ENCODE data around the gene LRRC74B. TPM values are rescaled to one million over a fixed set of nuclear protein-coding genes. Genes with fewer than 3 reads are reported as not detected.
"Not testable (repeated sequence)": the region's sequence is repeated elsewhere in the genome, so short reads cannot be mapped to it uniquely, and the experiment has no call there.

The LRRC74B gene
- total and polyA plus RNA-seq, 2 experiments from 2014 or later = 0.20 to 0.52 TPM

DNA sequence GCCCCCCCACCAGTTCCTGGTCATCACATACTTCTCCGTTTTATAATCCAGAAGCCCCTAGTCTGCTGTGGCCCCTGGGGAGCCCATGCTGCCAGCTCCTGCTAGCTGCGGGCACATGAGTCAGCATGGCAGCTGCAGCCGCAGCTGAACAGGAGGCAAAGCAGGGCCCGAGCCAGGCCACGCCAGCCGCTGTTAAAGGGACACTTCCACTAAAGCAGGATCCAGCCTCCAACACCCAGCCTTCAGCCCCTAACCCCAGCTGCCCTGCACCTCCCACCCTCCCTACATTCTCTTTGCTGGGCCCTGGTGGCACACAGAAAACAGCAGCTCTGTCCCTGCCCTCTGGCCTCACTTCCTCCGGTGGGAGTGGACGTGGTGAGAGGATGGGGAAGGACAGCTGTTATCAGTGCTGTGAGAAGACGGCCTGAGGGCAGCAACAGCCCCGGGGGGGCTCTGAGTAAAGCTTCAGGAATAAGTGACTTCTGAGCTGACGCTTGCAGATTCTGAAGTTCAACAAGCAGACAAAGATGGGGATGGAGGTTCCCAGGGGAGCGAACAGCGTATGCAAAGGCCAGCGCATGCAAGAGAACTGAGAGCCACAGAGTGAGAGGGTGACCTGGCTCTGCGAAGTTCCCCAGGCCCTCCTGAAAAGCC is 688 bp upstream of the LRRC74B start:
- DNase-seq (ENCODE audit: low spot score) = no peak
- Histone ChIP-seq H3K4me1 (ENCODE audit: insufficient read depth) (peaks cover 11% of the 10 kb centered on the region), H3K9me3 (ENCODE audit: low read depth) (no peaks in the 10 kb centered on the region), H3K79me2 (no peaks in the 10 kb centered on the region), H3K4me3 (no peak overlapping the region), H4K20me1 (ENCODE audit: insufficient read depth, poor library complexity, severe bottlenecking) (no peaks in the 10 kb centered on the region), H3K36me3 (replicated peaks; ENCODE audit: insufficient read depth, low read depth) (no peaks in the 10 kb centered on the region), H3K9me2 (replicated peaks; ENCODE audit: insufficient read depth) (no peaks in the 10 kb centered on the region), H3K4me2 (peak overlapping the region; percentile 95), H3K27me3 (no peaks in the 10 kb centered on the region), H3K27ac (peak overlapping the region; percentile 65), H2AFZ (peak overlapping the region; percentile 18)
- WGBS (ENCODE audit: low lambda C conversion rate, missing lambda C conversion rate) = 31% methylated on average over 11 of the region's 15 CpGs
- no peak for TF ChIP-seq EZH2phosphoT487 (IDR thresholded peaks at IDR 0.05; ENCODE audit: low read depth, severe bottlenecking, unreplicated experiment)
- TF ChIP-seq EZH2 (IDR thresholded peaks at IDR 0.05; ENCODE audit: borderline replicate concordance) = no peak
- TF ChIP-seq, protein P1, sequence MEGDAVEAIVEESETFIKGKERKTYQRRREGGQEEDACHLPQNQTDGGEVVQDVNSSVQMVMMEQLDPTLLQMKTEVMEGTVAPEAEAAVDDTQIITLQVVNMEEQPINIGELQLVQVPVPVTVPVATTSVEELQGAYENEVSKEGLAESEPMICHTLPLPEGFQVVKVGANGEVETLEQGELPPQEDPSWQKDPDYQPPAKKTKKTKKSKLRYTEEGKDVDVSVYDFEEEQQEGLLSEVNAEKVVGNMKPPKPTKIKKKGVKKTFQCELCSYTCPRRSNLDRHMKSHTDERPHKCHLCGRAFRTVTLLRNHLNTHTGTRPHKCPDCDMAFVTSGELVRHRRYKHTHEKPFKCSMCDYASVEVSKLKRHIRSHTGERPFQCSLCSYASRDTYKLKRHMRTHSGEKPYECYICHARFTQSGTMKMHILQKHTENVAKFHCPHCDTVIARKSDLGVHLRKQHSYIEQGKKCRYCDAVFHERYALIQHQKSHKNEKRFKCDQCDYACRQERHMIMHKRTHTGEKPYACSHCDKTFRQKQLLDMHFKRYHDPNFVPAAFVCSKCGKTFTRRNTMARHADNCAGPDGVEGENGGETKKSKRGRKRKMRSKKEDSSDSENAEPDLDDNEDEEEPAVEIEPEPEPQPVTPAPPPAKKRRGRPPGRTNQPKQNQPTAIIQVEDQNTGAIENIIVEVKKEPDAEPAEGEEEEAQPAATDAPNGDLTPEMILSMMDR (IDR thresholded peaks at IDR 0.05; ENCODE audit: poor library complexity) = no peak

DNA sequence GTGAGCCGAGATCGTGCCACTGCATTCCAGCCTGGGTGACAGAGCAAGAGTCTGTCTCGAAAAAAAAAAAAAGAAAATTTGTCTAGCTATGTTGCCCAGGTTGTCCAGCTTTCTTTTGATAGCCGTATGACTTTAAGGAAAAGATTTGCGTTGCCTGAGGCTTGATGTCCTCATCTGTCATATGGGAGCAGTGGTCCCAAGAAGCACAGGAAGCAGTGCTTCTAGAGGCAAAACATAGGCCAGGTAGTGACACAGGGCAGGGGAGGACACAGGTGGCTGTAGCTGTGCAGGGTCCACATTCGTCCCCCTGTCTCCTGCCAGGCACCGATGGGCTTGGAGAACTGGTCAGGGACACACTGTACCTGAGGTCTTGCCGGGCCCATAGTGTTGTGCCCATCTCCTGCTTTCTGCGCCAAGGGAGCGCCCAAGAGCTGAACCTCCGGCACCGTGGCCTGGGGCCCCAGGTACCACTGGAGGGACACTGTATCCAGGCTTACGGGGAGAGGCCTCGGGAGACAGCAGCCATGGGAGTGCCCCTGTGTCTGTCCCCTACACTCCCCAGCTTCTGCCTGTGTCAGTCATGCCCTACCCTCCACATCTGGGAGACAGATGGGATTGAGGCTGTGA is 1.4 kb downstream of the LRRC74B start:
- Histone ChIP-seq H3K9me3 (ENCODE audit: low read depth) (no peaks in the 10 kb centered on the region), H3K4me1 (ENCODE audit: insufficient read depth) (peaks cover 11% of the 10 kb centered on the region), H3K79me2 (no peaks in the 10 kb centered on the region), H3K4me2 (no peak overlapping the region), H4K20me1 (ENCODE audit: insufficient read depth, poor library complexity, severe bottlenecking) (no peaks in the 10 kb centered on the region), H3K9me2 (replicated peaks; ENCODE audit: insufficient read depth) (no peaks in the 10 kb centered on the region), H3K36me3 (replicated peaks; ENCODE audit: insufficient read depth, low read depth) (no peaks in the 10 kb centered on the region), H3K27ac (no peak overlapping the region), H2AFZ (no peak overlapping the region), H3K4me3 (no peak overlapping the region), H3K27me3 (no peaks in the 10 kb centered on the region)
- DNase-seq (ENCODE audit: low spot score) = no peak
- 95% methylated on average over 14 of the region's 14 CpGs for WGBS (ENCODE audit: low lambda C conversion rate, missing lambda C conversion rate)
- TF ChIP-seq EZH2phosphoT487 (IDR thresholded peaks at IDR 0.05; ENCODE audit: low read depth, severe bottlenecking, unreplicated experiment) = no peak
- TF ChIP-seq, protein P1 (IDR thresholded peaks at IDR 0.05; ENCODE audit: poor library complexity) = no peak
- TF ChIP-seq EZH2 (IDR thresholded peaks at IDR 0.05; ENCODE audit: borderline replicate concordance) = no peak

GRCh38 chr22:21047730-21048129 is 2.0 kb downstream of the LRRC74B start:
- TF ChIP-seq EZH2phosphoT487 (IDR thresholded peaks at IDR 0.05; ENCODE audit: low read depth, severe bottlenecking, unreplicated experiment) (no peak), EZH2 (IDR thresholded peaks at IDR 0.05; ENCODE audit: borderline replicate concordance) (no peak)
- TF ChIP-seq, protein P1 (IDR thresholded peaks at IDR 0.05; ENCODE audit: poor library complexity) = no peak
- Histone ChIP-seq H3K79me2 (no peaks in the 10 kb centered on the region), H3K9me3 (ENCODE audit: low read depth) (no peaks in the 10 kb centered on the region), H3K4me3 (no peak overlapping the region), H3K4me1 (ENCODE audit: insufficient read depth) (peaks cover 11% of the 10 kb centered on the region), H4K20me1 (ENCODE audit: insufficient read depth, poor library complexity, severe bottlenecking) (no peaks in the 10 kb centered on the region), H3K4me2 (no peak overlapping the region), H2AFZ (no peak overlapping the region), H3K27me3 (no peaks in the 10 kb centered on the region), H3K36me3 (replicated peaks; ENCODE audit: insufficient read depth, low read depth) (no peaks in the 10 kb centered on the region), H3K9me2 (replicated peaks; ENCODE audit: insufficient read depth) (no peaks in the 10 kb centered on the region), H3K27ac (no peak overlapping the region)
- WGBS (ENCODE audit: low lambda C conversion rate, missing lambda C conversion rate) = 88% methylated on average over 7 of the region's 7 CpGs
- no peak for DNase-seq (ENCODE audit: low spot score)

DNA sequence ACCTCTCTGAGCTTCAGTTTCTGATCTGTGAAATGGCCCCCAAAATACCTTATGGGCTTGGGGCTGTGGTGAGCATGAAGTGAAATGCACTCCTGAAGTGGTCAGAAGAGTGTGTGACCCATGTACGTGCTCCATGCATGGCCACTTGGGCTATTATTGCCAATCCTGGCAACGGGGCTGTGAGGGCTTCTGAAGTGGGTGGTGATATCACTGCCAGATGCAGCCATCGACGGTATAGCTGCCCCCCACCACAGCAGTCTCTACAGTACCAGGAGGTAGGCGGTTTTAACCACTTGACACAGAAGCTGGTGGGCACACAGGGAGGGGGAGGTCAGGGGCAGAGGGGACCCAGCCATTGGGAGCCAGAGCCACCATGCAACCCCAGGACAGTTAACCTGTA is 2.7 kb downstream of the LRRC74B start:
- H3K4me2 ChIP-seq; H3K27me3 ChIP-seq; H3K4me3 ChIP-seq; H3K27ac ChIP-seq; H3K9me2 ChIP-seq (replicated peaks; ENCODE audit: insufficient read depth); DNase-seq (ENCODE audit: low spot score); H3K9me3 ChIP-seq (ENCODE audit: low read depth); H4K20me1 ChIP-seq (ENCODE audit: insufficient read depth, poor library complexity, severe bottlenecking); H3K79me2 ChIP-seq; H3K36me3 ChIP-seq (replicated peaks; ENCODE audit: insufficient read depth, low read depth); H2AFZ ChIP-seq: not testable (repeated sequence)
- H3K4me1 ChIP-seq (ENCODE audit: insufficient read depth) = peaks cover 11% of the 10 kb centered on the region
- WGBS (ENCODE audit: low lambda C conversion rate, missing lambda C conversion rate) = 83% methylated on average over 5 of the region's 5 CpGs

GRCh38 chr22:21048965-21049364 is 3.2 kb downstream of the LRRC74B start:
- H3K9me2 ChIP-seq (replicated peaks; ENCODE audit: insufficient read depth); H4K20me1 ChIP-seq (ENCODE audit: insufficient read depth, poor library complexity, severe bottlenecking); H3K27me3 ChIP-seq; H3K36me3 ChIP-seq (replicated peaks; ENCODE audit: insufficient read depth, low read depth); H3K4me3 ChIP-seq; H3K9me3 ChIP-seq (ENCODE audit: low read depth); DNase-seq (ENCODE audit: low spot score); H3K4me2 ChIP-seq; H2AFZ ChIP-seq; H3K79me2 ChIP-seq; H3K27ac ChIP-seq: not testable (repeated sequence)
- WGBS (ENCODE audit: low lambda C conversion rate, missing lambda C conversion rate) = 87% methylated on average over 8 of the region's 12 CpGs
- H3K4me1 ChIP-seq (ENCODE audit: insufficient read depth) = peaks cover 11% of the 10 kb centered on the region

All from hepatocyte (in vitro differentiated cells).